Pons (tissue), 1 donor: ENCODE results near the gene SF3B3.
A peak's percentile ranks its signal among the peaks of the same experiment; 100 is the strongest.
"Not testable (repeated sequence)": the region's sequence is repeated elsewhere in the genome, so short reads cannot be mapped to it uniquely, and the experiment has no call there.

Source experiments
- DNase-seq: peaks from one replicate; pipeline ENCODE4 v3.0.0-alpha.2; 2016; ENCODE audit warnings: low spot score

Gene SF3B3

DNA sequence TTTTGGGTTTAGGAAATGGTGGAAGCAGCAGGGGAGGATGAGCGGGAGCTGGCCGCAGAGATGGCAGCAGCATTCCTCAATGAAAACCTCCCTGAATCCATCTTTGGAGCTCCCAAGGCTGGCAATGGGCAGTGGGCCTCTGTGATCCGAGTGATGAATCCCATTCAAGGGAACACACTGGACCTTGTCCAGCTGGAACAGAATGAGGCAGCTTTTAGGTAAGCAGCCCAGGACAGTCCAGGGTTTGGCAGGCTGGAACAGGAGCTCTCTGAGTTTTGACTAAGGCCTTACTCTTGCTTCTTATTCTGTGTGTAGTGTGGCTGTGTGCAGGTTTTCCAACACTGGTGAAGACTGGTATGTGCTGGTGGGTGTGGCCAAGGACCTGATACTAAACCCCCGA is 41.4 kb downstream of the SF3B3 start:
- peak; percentile 18 for DNase-seq

- DNase-seq, result no peak
Measured at GRCh38 chr16:70568601-70569237, 45.1 kb downstream of the SF3B3 start.

GRCh38 chr16:70569752-70570151 is 46.1 kb downstream of the SF3B3 start:
- DNase-seq, result no peak

DNA sequence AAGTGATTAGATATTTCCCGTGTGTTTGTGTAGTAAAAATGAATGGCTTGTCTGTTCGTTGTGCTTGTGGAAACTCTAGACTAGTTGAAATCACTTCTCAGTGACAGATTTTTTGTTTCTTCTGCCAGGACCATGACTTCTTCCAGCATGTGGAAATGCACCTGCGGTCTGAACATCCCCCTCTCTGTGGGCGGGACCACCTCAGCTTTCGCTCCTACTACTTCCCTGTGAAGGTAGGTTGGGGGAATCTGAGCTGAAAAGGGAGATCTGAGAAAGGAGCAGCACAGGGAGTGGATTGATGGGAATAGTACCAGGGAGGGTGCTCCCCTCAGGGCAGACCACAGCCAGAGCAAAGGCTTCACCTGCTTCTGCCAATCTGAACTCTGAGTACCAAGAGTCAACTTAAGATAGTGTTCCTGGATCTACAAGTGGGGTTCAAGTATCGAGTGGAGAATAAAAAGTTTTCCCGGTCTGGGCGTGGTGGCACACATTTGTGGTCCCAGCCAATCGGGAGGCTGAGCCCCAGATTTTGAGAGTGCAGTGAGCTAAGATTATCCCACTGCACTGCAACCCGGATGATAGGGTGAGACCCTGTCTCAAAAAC is 47.5 kb downstream of the SF3B3 start:
- DNase-seq, result no peak

DNA sequence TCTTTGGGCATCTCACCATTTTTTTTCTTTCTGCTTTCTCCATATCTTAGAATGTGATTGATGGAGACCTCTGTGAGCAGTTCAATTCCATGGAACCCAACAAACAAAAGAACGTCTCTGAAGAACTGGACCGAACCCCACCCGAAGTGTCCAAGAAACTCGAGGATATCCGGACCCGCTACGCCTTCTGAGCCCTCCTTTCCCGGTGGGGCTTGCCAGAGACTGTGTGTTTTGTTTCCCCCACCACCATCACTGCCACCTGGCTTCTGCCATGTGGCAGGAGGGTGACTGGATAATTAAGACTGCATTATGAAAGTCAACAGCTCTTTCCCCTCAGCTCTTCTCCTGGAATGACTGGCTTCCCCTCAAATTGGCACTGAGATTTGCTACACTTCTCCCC is 48.0 kb downstream of the SF3B3 start:
- DNase-seq, result no peak

GRCh38 chr16:70572050-70572925 is 48.7 kb downstream of the SF3B3 start:
- no peak for DNase-seq

DNA sequence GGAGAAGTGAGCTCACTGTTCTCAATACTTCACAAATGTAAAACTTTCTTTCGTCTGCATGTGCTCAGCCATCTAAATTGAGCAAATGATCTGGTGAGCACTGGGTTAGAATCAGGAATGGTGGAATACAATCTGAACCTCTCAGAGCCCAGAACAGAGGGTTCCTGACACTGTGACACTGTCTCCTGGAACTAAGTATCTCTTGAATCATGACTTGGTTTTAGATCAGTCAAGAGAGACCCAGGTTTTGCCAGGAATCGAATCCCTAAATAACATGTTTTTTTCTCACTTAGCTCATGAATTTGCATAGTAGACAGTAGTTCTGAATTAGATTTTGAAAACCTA is 49.3 kb downstream of the SF3B3 start:
- DNase-seq, result no peak

DNA sequence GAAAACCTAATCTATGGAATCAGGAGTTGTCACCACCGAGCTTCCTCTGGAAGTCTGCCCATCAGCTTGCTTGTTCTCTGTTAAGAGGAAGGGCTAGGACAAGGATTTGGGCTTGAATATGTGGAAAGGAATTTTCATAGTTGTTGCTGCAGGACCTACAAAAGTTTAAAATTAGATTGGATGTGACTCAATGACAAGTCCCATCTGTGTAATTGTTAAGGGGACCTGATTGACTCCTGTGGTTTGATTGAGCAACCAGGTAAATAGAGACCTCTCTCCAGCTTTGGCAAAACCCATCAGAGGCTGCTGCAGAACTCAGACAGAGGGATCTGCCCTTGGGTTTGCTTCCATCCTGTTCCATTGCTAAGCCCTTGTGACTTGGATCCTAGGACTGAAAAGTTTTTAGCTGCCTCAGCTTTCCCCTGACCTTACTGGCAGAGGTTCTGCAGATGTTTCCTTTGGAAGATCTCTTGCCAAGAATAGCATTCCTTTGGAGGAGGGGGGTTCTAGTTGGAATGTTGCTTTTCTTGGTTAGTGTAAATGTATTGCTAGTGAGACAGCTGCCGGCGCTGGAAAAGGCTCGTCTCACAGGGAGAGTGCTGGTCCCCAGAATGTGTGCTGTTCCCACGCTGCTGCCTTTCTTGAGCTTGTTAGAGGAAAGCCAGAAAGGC is 50.0 kb downstream of the SF3B3 start:
- peak; percentile 14 for DNase-seq

DNA sequence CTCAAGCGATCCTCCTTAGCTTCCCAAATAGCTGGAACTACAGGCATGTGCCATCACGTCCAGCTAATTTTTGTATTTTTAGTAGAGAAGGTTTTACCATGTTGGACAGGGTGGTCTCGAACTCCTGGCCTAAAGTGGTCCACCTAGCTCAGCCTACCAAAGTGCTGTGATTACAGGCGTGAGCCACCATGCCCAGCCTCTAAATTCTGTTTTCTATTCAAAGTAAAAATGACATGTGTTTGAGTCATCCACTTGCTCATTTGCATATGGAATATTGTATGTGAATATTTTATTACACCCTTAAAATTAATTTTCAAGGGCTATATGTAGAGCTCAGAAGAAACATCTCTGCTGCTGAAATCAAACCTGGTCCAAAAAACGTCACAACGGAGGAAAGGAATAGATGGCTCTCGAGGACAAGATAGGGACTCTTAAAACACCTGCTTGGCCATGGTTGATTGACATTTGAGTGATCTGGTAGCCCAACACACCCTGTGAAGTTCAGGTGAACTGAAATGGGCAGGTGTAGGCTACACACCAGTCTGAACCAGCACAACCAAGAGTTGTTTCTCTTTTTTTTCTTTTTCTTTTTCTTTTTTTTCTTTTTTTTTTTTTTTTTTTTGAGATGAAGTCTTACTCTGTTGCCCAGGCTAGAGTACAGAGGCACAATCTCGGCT is 51.1 kb downstream of the SF3B3 start:
- DNase-seq, result no peak

- DNase-seq, result no peak
Measured at GRCh38 chr16:70575376-70575775, 51.8 kb downstream of the SF3B3 start.

- DNase-seq, result no peak
Measured at GRCh38 chr16:70576431-70577255, 53.0 kb downstream of the SF3B3 start.

- no peak for DNase-seq
Measured at GRCh38 chr16:70577256-70577698, 53.7 kb downstream of the SF3B3 start.

DNA sequence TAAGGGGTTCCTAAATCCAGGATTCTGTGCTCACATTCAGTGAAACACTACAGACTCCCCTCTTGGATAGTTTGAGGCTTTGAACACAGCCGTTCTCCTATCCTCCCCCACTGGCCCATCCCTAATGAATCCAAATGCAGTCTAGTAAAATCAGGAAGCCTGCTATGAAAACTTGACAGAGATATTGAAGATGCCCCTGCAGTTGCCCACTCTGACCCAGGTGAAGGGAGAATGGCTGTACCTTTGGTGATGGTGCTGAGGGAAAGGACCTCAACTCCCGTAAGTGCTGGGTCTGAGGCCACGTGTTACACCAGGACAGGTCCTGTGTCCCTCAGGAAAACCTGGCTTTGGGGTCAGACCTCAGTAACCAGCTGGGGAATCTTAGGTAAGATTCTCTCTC is 54.4 kb downstream of the SF3B3 start:
- DNase-seq, result no peak

- DNase-seq, result no peak
Measured at GRCh38 chr16:70579248-70579647, 55.6 kb downstream of the SF3B3 start.

GRCh38 chr16:70579648-70580630 is 56.3 kb downstream of the SF3B3 start:
- no peak for DNase-seq

DNA sequence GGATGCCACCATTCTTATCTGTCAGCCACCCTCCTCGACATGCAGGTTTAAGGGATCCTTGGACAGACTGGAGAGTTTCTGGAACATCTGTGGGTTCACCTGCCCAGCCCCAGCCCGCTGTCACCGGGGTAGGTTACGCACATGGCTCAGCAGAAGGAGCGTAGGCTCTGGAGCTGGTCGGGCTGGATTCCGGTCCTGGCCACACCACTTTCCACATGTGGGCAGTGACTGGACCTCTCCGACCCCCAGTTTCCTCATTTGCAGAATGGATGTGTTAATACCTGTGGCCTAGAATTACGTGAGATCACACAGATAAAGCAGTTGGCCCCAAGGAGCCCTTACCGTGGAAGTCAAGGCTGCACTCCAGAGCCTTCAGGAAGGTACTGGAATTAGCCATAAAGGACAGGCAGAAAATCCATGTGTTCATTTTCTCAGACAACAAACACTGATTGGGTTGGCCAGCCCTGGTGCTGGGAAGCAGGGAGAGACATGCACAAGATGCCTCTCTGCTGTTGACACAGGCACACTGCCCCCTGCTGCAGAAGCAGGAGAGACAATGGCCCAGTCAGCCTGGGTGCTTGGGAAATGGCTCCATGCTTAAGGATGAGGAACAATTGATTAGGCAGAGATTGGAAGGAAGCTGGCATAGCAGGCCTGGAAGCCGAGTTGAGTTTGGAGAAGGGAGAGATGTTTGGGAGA is 58.8 kb downstream of the SF3B3 start:
- DNase-seq, result no peak

GRCh38 chr16:70586731-70587130 is 63.1 kb downstream of the SF3B3 start:
- no peak for DNase-seq

GRCh38 chr16:70588565-70588964 is 64.9 kb downstream of the SF3B3 start:
- no peak for DNase-seq

DNA sequence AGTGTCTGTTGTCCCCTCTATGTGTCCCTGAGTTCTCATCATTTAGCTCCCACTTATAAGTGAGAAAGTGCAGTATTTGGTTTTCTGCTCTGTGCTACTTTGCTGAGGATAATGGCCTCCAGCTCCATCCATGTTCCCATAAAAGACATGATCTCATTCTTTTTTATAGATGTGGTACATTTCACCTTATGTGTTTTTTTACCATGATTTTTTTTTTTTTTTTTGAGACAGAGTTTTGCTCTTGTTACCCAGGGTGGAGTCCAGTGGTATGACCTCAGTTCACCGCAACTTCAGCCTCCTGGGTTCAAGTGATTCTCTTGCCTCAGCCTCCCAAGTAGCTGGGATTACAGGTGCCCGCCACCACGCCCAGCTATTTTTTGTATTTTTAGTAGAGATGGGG is 65.8 kb downstream of the SF3B3 start:
- DNase-seq, result not testable (repeated sequence)
